Non-pigmented ciliary epithelial cell (primary cell): ENCODE results near the gene CRYBG2.
A peak's percentile ranks its signal among the peaks of the same experiment; 100 is the strongest.

Source experiments
- DNase-seq: peaks from one replicate; pipeline ENCODE4 v3.0.0-alpha.2; 2010; ENCODE audit warnings: low read depth

CRYBG2 gene

GRCh38 chr1:26291939-26292338 lies 62.0 kb downstream of the CRYBG2 start:
- DNase-seq = no peak

GRCh38 chr1:26291433-26291832 lies 62.5 kb downstream of the CRYBG2 start:
- DNase-seq = no peak

DNA sequence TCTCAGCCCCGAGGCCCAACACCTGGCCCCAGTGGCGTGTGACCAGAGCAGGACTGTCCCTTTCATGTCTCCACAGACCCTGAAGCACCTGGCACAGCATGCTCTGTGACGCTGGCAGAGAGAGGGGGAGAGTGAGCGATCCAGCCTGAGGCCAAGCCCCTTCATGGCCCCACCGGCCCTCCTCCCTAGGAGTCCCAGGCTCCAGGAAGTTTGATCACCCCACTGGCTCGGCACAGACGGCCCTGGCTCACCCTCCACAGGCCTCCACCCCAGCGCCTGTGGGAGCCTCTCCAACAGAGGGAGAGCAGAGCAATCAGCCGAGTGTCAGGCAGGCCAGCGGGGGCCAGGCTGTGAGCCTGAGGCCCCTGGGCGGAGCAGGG lies 63.1 kb downstream of the CRYBG2 start:
- DNase-seq = no peak

GRCh38 chr1:26290122-26290881 lies 63.6 kb downstream of the CRYBG2 start:
- DNase-seq = no peak

DNA sequence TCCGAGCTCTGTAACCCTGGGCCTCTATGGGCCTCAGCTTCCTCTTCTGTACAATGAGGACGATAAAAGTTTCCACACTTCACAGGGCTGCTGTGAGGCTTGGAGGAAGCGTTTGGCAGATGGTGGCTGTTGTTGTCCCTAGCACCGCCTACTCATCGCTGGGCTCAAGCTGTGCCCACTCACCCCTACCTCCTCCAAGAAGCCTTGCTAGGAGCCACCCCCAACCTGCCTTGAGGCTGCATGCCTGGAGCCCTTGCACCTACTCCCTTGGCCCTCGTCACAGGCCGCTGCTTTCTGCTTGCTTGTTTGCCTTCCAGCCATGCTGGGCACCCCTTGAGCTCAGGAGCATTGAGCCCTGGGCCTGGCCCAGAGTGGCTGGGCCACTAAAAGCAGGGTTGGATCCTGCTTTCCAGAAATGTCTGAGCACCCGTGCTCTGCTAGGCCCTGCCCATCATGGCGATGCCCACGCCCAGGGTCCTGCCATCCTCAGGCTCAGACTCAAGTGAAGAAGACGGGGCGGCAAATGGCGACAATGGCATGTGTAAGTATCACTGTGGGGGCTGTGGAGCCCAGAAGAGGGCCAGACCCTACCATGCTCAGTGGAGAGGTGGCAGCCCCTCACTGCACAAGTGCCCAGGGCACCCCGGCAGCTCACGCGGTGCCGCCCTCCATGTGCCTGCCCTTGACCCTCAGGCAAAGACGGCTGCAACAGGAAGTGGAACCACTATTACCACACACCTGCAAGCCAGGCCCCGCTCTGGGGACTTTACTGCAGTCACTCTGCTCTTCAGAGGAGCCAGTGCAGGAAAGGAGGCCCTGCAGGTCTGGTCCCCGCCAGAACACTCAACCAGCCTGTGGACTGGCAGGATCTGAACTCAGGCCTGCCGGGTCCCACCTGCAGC lies 64.5 kb downstream of the CRYBG2 start:
- DNase-seq = no peak

GRCh38 chr1:26288311-26288941 lies 65.5 kb downstream of the CRYBG2 start:
- DNase-seq = no peak

DNA sequence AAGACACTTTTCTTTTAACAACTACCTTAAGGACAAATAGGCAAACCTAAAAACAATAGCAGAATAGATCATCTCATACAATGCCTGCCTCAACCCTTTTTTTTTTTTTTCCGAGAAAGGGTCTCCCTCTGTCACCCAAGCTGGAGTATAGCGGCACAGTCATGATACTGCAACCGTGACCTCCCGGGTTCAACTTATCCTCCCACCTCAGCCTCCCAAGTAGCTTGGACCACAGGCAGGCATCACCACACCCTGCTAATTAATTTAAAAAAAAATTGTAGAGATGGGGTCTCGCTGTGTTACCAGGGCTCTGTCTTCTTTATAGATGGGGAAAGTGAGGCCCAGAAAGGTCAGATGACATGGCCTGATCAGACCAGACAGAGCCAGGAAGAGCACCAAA lies 66.1 kb downstream of the CRYBG2 start:
- DNase-seq = no peak

DNA sequence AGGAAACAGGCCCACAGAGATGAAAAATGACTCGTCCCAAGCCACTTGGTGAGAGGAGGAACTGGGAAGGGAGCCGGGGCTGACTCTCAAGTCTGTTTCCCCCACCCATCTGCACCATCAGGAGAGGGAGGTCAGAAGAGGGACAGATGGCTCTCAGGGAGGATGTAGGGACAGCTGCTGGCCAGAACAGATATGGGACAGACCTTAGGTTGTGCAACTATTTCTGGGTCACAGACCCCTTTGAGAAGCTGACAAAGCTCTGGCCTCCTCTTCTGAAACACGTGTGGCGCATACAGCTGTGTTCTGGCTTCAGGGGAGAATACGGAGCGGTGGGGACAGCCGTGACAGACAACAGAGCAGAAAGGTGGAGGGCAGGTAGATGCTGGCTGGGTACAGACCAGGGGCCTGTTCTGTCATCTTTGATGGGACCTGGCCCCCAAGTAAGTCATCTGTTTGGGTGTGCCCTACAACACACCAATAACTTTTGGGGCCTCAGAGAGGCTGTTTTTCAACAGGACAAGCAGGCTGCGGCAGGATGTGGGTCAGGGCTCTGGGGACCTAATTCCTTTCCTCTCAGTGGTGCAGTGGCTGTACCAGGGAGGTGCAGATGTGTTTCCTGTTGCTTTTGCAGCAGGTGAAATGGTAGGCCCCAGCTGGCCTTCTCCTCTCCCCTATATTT lies 66.8 kb downstream of the CRYBG2 start:
- DNase-seq = no peak

DNA sequence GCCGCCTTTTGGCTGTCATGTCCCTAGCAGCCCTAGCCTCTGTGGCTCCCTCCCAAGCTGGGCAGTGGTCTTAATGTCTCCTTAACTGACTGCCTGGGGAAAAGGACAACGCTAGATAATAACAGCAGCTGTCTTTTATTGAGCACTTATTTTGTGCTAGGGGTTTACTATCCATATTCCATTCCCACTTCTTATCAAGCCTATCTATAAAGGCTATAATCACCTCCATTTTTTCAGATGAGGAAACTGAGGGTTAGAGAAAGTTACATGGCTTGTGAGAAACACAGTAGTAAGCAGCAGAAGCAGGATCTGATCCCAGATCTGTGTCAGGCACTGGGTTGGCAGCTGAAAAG lies 67.9 kb downstream of the CRYBG2 start:
- DNase-seq = no peak

DNA sequence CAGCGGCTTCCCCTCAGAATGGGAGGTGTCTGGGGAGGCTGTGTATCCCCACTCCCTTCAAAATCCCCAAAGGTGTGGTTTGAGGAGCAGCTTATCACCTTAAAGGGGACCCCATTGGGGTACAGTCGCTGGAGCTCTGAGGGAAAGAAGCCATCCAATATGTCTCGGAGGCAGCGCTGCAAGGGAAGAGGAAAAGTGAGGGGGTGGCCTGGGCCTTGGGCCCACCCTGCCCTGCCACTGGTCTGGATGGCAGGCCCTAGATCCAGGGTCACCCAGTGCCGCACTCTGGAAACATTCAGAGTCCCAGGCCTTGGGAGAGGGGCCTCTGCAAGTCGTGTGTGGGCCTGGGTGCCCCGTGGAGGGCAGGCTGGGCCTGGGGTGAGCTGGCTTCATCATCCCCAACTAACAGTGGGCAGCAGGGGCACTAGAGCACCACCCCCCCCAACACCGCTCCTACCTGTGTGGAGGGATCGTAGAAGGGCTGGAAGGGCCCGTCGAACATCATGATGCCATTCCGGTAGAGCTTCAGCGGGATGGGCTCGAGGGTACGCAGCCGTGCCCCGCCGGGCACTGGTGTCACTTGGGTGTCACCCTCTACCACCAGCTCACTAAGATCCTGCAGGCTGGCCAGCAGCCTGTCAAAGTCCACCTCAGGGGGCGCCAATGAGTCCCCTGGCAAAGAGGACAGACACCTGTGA lies 68.4 kb downstream of the CRYBG2 start:
- no peak for DNase-seq

DNA sequence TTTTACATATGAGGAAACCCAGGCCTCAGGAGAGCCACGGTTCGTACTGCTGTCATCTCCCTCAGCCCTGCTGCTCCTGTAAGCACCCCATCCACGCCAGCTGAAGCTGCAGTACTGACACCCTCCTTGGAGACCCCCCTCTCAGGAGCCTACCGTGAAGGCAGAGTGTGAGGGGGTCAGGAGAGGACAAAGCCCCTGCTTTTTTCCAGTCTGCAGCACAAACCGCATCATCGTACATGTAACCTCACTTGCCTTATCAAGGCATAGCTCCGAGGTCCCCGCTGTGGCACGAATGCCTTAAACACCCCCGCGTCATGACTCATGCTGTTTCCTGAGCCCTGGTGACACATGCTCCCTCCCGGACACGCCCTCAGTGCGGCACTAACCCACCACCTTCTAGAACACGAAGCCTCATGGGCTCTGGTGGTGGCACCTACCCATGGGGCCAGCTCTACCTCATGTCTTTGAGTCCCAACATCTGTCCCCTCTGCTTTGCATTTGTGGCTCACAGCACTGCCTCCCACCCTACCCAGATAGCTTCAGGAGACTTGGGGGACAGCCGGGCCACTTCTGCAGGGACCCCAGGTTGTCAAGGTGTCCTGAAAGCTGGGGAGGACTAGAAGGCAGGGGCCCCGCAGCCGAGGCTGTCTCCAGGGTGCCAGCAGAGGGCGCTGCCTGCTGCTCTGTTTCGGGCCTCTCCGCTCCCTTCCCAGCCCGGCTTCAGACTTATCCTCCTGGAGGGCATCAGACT lies 69.2 kb downstream of the CRYBG2 start:
- peak; percentile 91 for DNase-seq

DNA sequence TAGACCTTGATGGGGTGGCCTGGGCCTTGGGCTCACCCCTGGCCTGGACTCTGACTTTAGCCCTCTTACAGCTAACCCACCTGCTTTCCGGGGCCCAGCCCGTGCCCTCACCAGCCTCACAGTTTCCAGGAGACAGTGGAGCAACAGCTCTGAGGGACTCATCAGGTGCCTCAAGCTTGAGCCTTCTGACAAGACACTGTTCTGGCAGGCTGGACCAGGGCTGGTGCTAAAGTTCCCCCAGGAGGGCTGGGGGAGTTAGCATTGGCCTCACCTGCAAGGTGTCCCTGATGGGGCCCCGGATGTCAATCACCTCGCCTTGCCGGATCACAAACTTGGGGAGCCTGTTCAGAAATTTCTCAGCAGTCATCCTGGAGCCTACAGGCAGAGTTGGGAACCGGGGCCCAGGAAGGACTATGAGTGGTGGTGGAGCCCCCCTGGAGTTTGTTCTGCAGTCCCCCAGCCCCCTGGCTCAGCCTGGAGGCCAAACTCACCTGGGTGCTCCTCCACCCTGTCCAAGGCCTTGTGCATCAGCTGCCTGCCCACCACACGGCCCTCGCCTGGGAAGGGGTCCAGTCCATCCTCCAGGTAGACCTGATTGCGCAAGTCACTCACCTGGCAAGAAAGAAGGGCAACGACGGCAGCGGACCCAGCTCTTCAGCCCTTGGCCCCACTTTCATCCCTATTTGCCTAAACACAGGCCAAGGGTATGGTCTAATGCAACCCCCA lies 69.9 kb downstream of the CRYBG2 start:
- DNase-seq = no peak

- no peak for DNase-seq
Measured at GRCh38 chr1:26283279-26283853, 70.6 kb downstream of the CRYBG2 start.

- no peak for DNase-seq
Measured at GRCh38 chr1:26282401-26282918, 71.5 kb downstream of the CRYBG2 start.

DNA sequence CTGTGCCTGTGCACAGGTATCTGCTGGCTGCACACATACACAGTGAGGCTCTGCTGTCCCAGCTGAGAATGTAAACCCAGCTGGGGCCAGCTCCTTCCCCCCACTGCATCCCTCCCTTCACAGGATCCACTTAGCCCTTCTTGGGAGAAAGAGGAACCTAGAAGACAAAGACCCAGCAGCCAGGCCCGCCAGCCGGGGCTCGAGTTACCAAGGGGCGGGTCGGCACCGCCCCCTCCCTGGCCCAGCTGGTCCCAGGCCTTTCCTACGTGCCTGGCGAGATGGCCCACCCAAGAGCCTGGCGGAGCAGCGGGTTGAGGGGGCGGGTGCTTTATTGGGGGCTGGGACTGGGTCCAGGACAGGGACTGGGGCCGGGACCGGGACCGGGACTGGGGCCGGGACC lies 72.0 kb downstream of the CRYBG2 start:
- no peak for DNase-seq

DNA sequence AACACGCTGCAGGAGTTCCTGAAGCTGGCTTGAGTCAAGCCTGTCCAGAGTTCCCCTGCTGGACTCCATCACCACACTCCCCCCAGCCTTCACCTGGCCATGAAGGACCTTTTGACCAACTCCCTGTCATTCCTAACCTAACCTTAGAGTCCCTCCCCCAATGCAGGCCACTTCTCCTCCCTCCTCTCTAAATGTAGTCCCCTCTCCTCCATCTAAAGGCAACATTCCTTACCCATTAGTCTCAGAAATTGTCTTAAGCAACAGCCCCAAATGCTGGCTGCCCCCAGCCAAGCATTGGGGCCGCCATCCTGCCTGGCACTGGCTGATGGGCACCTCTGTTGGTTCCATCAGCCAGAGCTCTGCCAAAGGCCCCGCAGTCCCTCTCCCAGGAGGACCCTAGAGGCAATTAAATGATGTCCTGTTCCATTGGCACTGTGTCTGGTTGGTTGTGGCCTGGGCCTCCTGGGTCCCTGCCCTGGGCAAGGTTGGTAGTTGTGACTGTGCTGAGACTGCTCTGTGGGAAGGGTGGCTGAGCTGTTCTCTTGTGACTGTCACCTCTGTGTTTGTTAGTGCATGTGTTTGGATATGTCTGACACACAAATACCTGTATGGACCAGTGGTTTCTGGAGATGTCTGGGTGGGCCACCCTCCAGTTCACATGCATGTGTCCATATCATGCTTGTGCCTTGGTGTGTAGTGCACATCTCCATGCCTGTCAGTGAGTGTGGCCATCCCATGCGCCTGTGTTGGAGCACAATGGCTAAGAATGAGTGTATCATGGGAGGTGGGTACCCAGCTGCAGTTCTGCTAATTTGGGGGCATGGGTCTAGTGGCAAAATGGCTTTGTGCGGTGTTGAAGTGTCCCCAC lies 72.6 kb downstream of the CRYBG2 start:
- DNase-seq = no peak

DNA sequence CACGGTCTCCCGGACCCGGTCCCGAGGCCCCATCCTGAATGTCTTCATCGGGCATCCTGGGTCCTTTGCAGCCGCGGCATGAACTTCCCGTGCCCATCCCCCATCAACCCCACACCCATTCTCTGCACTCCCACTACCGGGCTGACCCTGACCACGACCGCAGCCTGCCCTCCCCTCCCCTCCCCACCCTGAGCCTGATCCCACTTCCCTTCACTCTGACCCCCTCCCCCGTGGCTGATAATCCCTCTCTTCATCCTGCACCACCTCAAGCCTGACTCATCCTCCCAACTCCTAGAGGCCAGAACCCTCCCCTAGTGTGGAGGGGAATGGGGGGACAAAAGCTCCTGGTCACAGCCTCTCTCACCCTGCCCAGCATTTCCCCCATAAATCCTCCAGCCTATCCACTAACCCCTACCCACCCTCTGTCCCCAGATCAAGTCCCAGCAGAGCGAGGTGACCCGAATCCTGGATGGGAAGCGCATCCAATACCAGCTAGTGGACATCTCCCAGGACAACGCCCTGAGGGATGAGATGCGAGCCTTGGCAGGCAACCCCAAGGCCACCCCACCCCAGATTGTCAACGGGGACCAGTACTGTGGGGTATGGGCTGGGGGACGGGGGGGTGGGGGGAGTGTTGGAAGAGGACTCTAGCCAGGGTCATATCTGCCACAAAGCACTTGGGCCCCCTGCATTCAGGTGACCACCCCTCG lies 73.4 kb downstream of the CRYBG2 start:
- no peak for DNase-seq
